ENCODE data around the gene CDKAL1. TPM values are rescaled to one million over a fixed set of nuclear protein-coding genes. Genes with fewer than 3 reads are reported as not detected.

The CDKAL1 gene
- total and polyA plus RNA-seq, 2 of the 8 experiments (the other 6 are each of a cell fraction or from before 2014, with no cell fraction given) = 8.4 to 24.6 TPM

GRCh38 chr6:20497216-20498040 lies 36.8 kb upstream of the CDKAL1 start:
- Histone ChIP-seq H4K20me1 (replicated peaks in 1 of 2; ENCODE audit: control insufficient read depth in 1 of 2, insufficient read depth in 2 of 2, low read length in 2 of 2) (no peaks in the 10 kb centered on the region), H2AK5ac (ENCODE audit: low read depth, low read length) (no peak overlapping the region), H3K4me3 (ENCODE audit: extremely low read depth in 1 of 4, insufficient read depth in 2 of 4, low read depth in 3 of 4, low read length in 4 of 4) (no peak overlapping the region), H3K23ac (ENCODE audit: insufficient read length) (no peak overlapping the region), H3K18ac (ENCODE audit: extremely low read depth, low read length) (no peak overlapping the region), H2BK15ac (ENCODE audit: low read length) (no peak overlapping the region), H4K8ac (ENCODE audit: extremely low read depth, insufficient read depth, low read length) (no peak overlapping the region), H3K4me2 (ENCODE audit: insufficient read depth in 1 of 2, low read depth in 2 of 2, low read length in 2 of 2) (no peak overlapping the region), H3K4me1 (replicated peaks in 1 of 4; ENCODE audit: control insufficient read depth in 3 of 4, insufficient read depth in 4 of 4, low read length in 3 of 4) (no peaks in the 10 kb centered on the region), H3K27me3 (replicated peaks in 1 of 4; ENCODE audit: control insufficient read depth in 3 of 4, extremely low read depth in 1 of 4, insufficient read depth in 3 of 4, low read length in 3 of 4) (no peaks in the 10 kb centered on the region), H2BK5ac (ENCODE audit: low read depth, low read length) (no peak overlapping the region), H3K79me2 (ENCODE audit: control insufficient read depth in 1 of 2, insufficient read depth in 2 of 2, low read length in 2 of 2) (no peaks in the 10 kb centered on the region), H4K91ac (replicated peaks; ENCODE audit: insufficient read length, low read length) (no peak overlapping the region), H3K27ac (ENCODE audit: low read depth, low read length) (no peak overlapping the region), H3K4ac (replicated peaks; ENCODE audit: insufficient read length, low read depth, low read length) (no peak overlapping the region), H3K23me2 (ENCODE audit: low read depth, low read length) (no peaks in the 10 kb centered on the region), H3K56ac (replicated peaks; ENCODE audit: insufficient read length, low read depth, low read length) (no peak overlapping the region), H4K5ac (ENCODE audit: insufficient read length, low read depth, low read length) (no peak overlapping the region), H2BK120ac (replicated peaks; ENCODE audit: low read depth, low read length) (no peak overlapping the region), H3K36me3 (ENCODE audit: control insufficient read depth in 2 of 4, insufficient read depth in 4 of 4, low read length in 3 of 4) (peaks cover 0 to 4% (median 0%) of the 10 kb centered on the region in 4 experiments; a peak in 1 of 8 replicates), H3K9me3 (ENCODE audit: insufficient read depth in 2 of 2, low read depth in 1 of 2, low read length in 1 of 2) (no peaks in the 10 kb centered on the region), H3K79me1 (ENCODE audit: low read depth, low read length) (no peaks in the 10 kb centered on the region), H2BK20ac (ENCODE audit: low read length) (no peak overlapping the region), H3K9ac (replicated peaks in 1 of 4; ENCODE audit: extremely low read depth in 1 of 4, low read depth in 3 of 4, low read length in 3 of 4) (no peak overlapping the region), H2AFZ (ENCODE audit: low read length) (no peak overlapping the region), H3K14ac (ENCODE audit: insufficient read length) (no peak overlapping the region), H2BK12ac (ENCODE audit: low read depth, low read length) (no peak overlapping the region)
- no peak for DNase-seq (ENCODE audit: low read depth in 1 of 2, low spot score in 2 of 2)
- POLR2A ChIA-PET (ENCODE audit: partially characterized antibody) = interaction anchor here (0.7 kb wide), 1 partner anchor 8 kb away, joined by 3 read pairs; no protein-coding TSS in a partner anchor
- CTCF ChIA-PET (ENCODE audit: partially characterized antibody) = no interaction called here
- FAIRE-seq = no peak
- 95% methylated on average over 8 of the region's 8 CpGs; no CpG with 5 or more reads in 1 of the 2 experiments for WGBS, 2 experiments (ENCODE audit: extremely low coverage in 1 of 2, insufficient coverage in 1 of 2, insufficient read length in 1 of 2, insufficient replicate concordance in 2 of 2, low coverage in 1 of 2, low lambda C conversion rate in 2 of 2, missing lambda C conversion rate in 1 of 2)
- TF ChIP-seq TBP (IDR thresholded peaks at IDR 0.05; ENCODE audit: low read depth, low read length) (no peak), TEAD4 (IDR thresholded peaks at IDR 0.05; ENCODE audit: low read depth, low read length) (no peak), SIN3A (conservative IDR thresholded peaks at IDR 0.05 in 1 of 2, IDR thresholded peaks at IDR 0.05 in 1 of 2; ENCODE audit: low read depth in 1 of 2, low read length in 2 of 2) (no peak), RNF2 (IDR thresholded peaks at IDR 0.05; ENCODE audit: borderline replicate concordance, low read depth, low read length, missing control alignments, poor library complexity, severe bottlenecking) (no peak), BRCA1 (IDR thresholded peaks at IDR 0.05; ENCODE audit: low read depth, low read length) (no peak), PHF8 (conservative IDR thresholded peaks at IDR 0.05; ENCODE audit: low read depth, low read length) (no peak), TCF12 (IDR thresholded peaks at IDR 0.05; ENCODE audit: low read depth, low read length) (no peak), MAFK (IDR thresholded peaks at IDR 0.05; ENCODE audit: low read depth, low read length) (no peak), TAF1 (IDR thresholded peaks at IDR 0.05; ENCODE audit: low read depth, low read length) (no peak), EP300 (IDR thresholded peaks at IDR 0.05; ENCODE audit: borderline replicate concordance in 1 of 2, low read depth in 2 of 2, low read length in 2 of 2) (no peak), EGR1 (IDR thresholded peaks at IDR 0.05; ENCODE audit: borderline replicate concordance, low read depth, low read length) (no peak), JUN (IDR thresholded peaks at IDR 0.05; ENCODE audit: low read depth, low read length) (no peak)

Measured in H1 (cell line).